ENCODE measurements around the gene SMAGP.
A peak's percentile ranks its signal among the peaks of the same experiment; 100 is the strongest.
"Not testable (repeated sequence)": the region's sequence is repeated elsewhere in the genome, so short reads cannot be mapped to it uniquely, and the experiment has no call there.

SMAGP gene, protein sequence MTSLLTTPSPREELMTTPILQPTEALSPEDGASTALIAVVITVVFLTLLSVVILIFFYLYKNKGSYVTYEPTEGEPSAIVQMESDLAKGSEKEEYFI
- 0.06 to 1.4 (median 0.35) reads per million in 18 experiments for total RNA-seq

- DNase-seq = peak in 1 of 2 donors; percentile 39
Measured at GRCh38 chr12:51270067-51270950, at the start of gene SMAGP. SMAGP (minus strand) TSS chr12:51270415; CDS start chr12:51269278, 1,137 bp downstream.

GRCh38 chr12:51318846-51319599 is 48.8 kb upstream of the SMAGP start:
- peak in 1 of 2 donors; percentile 63 for DNase-seq

- DNase-seq = not testable (repeated sequence)
Measured at GRCh38 chr12:51318057-51318806, 48.0 kb upstream of the SMAGP start.

DNA sequence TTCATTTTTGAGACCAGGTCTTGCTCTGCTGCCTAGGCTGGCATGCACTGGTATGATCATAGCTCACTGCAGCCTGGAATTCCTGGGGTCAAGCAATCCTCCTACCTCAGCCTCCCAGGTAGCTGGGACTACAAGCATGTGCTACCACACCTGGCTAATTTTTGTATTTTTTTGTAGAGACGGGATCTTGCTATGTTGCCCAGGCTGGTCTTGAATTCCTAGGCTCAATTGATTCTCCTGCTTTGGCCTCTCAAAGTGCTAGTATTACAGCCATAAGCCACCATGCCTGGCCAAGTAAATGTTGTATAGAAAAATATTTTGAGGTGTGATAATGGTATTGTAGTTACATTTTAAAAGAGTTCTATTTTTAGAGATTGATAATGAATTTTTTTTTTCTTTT is 41.2 kb upstream of the SMAGP start:
- DNase-seq = no peak

- peak; percentile 28 to 52 for DNase-seq
Measured at GRCh38 chr12:51307655-51308593, 37.7 kb upstream of the SMAGP start.

GRCh38 chr12:51306507-51306906 is 36.3 kb upstream of the SMAGP start:
- peak; percentile 37 to 74 for DNase-seq

DNA sequence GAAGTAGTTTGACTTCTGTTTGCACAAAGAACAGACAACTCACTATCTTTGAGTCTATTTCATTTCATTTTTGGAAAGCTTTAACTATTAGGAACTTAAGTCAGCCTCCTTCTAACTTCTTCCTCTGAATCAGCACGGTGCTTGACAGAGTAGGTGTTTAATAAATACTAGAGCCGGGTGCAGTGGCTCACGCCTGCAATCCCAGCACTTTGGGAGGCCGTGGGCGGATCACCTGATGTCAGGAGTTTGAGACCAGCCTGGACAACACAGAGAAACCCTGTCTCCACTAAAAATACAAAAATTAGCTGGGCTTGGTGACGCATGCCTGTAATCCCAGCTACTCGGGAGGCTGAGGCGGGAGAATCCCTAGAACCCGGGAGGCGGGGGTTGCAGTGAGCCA is 30.6 kb upstream of the SMAGP start:
- DNase-seq = peak; percentile 12 to 60

- DNase-seq = no peak
Measured at GRCh38 chr12:51295651-51296050, 25.4 kb upstream of the SMAGP start.

DNA sequence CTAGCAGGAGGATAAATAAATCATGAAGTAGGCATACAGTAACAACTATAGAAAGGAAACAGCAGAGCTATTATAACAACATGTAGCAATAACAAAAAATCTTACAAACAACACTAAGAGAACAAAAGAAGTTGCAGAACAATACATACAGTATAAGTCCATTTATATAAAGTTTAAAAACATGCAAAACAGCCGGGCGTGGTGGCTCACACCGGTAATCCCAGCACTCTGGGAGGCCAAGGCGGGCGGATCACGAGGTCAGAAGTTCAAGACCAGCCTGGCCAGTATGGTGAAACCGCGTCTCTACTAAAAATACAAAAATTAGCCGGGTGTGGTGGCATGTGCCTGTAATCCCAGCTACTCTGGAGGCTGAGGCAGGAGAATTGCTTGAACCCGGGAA is 23.9 kb upstream of the SMAGP start:
- not testable (repeated sequence) for DNase-seq

DNA sequence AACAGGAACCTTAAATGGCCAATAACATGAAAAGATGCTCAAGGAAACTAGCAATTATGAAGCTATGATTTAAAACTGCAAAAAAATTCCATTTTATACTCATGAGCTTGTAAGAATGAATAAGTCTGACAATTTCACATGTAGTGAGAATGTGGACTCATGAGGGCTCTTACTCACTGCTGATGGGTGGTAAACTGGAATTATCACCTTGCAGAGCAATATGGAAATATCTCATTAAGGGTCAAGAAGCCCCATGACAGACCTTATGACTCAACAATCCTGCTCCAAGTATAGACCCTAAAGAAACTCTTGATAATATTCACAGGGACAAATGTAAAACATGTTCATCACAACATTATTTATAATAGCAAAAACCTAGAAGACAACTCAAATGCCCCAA is 23.5 kb upstream of the SMAGP start:
- DNase-seq = peak in 1 of 2 donors; percentile 11

- DNase-seq = peak; percentile 85 to 88
Measured at GRCh38 chr12:51291603-51292513, 21.6 kb upstream of the SMAGP start.

DNA sequence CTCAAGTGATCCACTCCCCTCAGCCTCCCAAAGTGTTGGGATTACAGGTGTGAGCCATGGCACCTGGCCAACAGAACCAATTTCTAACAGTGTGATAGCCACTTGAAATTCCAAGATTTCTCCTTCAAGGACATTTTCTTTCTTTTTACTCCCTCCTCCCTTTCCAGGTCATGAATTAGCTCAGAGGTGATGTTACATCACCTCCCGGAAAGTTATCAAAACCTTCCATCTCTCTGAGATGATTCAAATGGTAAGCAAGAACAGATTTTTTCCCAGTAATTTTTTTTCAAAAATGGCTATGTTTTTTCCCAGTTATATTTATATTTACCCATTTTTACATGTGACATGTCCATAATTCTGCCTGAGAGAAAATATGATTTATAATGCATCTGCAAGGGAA is 15.6 kb upstream of the SMAGP start:
- no peak for DNase-seq

- no peak for DNase-seq
Measured at GRCh38 chr12:51281202-51281924, 11.1 kb upstream of the SMAGP start.

GRCh38 chr12:51275088-51275487 is 4.9 kb upstream of the SMAGP start:
- no peak for DNase-seq

DNA sequence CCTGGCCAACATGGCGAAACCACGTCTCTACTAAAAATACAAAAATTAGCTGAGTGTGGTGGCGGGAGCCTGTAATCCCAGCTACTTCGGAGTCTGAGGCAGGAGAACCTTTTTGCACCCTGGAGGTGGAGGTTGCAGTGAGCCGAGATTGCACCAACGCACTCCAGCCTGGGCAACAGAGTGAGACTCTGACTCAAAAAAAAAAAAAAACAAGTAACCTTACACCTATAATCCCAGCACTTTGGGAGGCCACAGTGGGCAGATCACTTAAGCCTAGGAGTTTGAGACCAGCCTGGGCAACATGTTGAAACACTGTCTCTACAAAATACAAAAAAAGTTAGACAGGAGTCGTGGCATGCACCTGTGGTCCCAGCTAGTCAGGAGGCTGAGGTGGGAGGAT is 2.6 kb upstream of the SMAGP start:
- DNase-seq = not testable (repeated sequence)

DNA sequence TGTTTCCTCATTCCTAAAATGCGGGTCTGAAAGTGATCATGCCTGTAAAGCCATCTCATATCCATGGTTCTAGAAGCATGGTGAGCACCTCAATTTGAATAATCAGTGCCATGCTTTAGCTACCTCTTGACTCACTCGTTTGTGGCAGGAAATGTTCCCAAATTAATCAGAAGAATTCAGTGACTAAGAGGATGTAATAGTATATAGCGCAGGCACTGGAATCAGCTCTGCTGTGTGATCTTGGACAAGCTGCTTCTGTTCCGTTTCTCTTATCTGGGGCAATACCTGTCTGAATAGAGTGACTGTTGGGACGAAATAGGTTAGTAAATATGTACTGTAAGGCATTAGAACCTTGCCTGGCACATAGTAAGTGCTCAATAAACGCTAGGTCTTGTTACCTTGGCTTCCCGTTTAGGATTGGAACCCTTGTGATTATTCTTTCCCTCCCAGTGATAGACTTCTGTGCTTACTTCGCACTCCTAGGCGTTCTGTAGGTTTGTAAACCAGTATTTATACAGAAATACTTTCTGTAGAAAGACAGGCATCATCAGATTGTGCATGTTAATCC is 820 bp upstream of the SMAGP start:
- no peak for DNase-seq

DNA sequence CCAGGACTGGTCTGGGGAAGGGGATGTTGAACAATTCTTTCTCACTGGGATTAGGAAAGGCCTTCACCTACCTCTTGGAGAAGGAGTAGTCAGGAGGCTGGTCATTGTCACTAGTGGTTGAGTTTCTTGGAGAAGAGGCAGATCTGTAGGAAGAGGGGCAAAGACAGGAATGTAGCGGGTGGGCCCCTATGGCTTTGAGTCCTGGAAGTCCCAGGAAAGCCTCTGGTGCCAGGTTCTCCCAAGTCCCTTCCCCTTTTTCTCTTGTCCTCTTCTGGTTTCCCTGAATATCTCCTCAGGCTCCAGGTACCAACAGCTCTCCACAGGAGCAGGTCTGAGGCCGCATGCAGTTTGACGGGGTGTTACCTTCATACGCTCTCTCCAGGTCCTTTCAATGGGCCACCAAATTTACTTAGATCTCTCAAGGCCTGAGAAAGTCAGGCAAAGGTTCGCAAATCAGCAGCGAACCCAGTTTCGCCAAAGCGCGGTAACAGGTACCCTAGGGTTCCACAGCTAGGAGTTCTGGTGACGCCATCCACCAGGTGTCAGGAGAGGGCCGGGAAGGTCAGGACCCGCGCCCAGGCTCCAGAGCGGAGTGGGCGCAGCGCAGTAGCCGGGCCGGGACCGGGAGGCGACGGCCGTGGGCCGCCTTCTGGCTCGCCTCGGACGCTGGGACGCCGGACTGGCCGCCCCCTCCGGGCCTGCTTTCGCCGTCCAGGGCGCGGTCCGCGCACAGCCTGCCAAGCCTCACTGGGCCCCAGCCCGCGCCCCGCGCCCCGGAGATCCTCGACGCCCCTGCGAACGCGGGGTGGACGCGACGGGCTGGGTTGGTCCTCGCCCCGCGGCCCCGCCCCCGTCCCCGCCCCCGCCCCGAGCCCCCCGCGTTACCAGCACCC is 795 bp downstream of the SMAGP start:
- DNase-seq = peak in 1 of 2 donors; percentile 8

- no peak for DNase-seq
Measured at GRCh38 chr12:51265024-51265423, 5.2 kb downstream of the SMAGP start.
